CD14-positive monocyte (primary cell): Measurements from ENCODE around the gene CAMKK2. TPM values are rescaled to one million over a fixed set of nuclear protein-coding genes. Genes with fewer than 3 reads are reported as not detected.
A peak's percentile ranks its signal among the peaks of the same experiment; 100 is the strongest.

Experiments used
- DNase-seq, 3 donors: peaks; one replicate each; pipeline ENCODE4 v3.0.0-alpha.2; 2011 to 2022
- H2AFZ ChIP-seq: 2 replicates; pipeline ENCODE4 v1.6.0; 2012; ENCODE audit warnings: mild to moderate bottlenecking, low read depth, low read length, inconsistent platforms; ENCODE audit not compliant: insufficient read depth, poor library complexity, severe bottlenecking
- H3K27ac ChIP-seq, 2 donors: 1 replicate in 1 of 2; 2 replicates in 1 of 2; pipeline ENCODE4 v1.5.1; 2012 to 2013; ENCODE audit warnings: low read length in 2 of 2, control low read depth in 1 of 2, inconsistent platforms in 1 of 2, low read depth in 1 of 2, mild to moderate bottlenecking in 1 of 2
- H3K27me3 ChIP-seq, 2 donors: one replicate each; pipeline versions ENCODE4 v1.6.0 to v1.6.1; 2011 to 2013; ENCODE audit warnings: low read length in 2 of 2; ENCODE audit not compliant: control insufficient read depth in 2 of 2, insufficient read depth in 2 of 2
- H3K36me3 ChIP-seq, 2 donors: replicated peaks in 1 of 2; 1 replicate in 1 of 2; 2 replicates in 1 of 2; pipeline versions ENCODE4 v1.5.1 to v1.6.1; 2012 to 2013; ENCODE audit warnings: low read length in 2 of 2, control low read depth in 1 of 2, inconsistent platforms in 1 of 2, mild to moderate bottlenecking in 1 of 2; ENCODE audit not compliant: insufficient read depth in 2 of 2, control insufficient read depth in 1 of 2
- H3K4me1 ChIP-seq, 2 donors: 1 replicate in 1 of 2; 2 replicates in 1 of 2; pipeline versions ENCODE4 v1.5.1 to v1.6.1; 2012 to 2013; ENCODE audit warnings: low read length in 2 of 2, control low read depth in 1 of 2, inconsistent platforms in 1 of 2, mild to moderate bottlenecking in 1 of 2, moderate library complexity in 1 of 2; ENCODE audit not compliant: insufficient read depth in 2 of 2, control insufficient read depth in 1 of 2
- H3K4me2 ChIP-seq: replicated peaks from 2 replicates; pipeline ENCODE3; 2012; ENCODE audit warnings: low read length, moderate library complexity, mild to moderate bottlenecking; ENCODE audit not compliant: poor library complexity, severe bottlenecking; ENCODE audit errors: extremely low read depth
- H3K4me3 ChIP-seq, 3 experiments: fragments of 200-600 bp in 1 of 3; sonication (generic) in 1 of 3; replicated peaks in 1 of 3; 1 replicate in 2 of 3; 2 replicates in 1 of 3; pipeline ENCODE4 v1.5.1; 2011 to 2013; ENCODE audit warnings: low read length in 3 of 3, mild to moderate bottlenecking in 3 of 3, control low read depth in 2 of 3, low read depth in 2 of 3, inconsistent platforms in 1 of 3, moderate library complexity in 1 of 3
- H3K79me2 ChIP-seq: 2 replicates; pipeline ENCODE4 v1.6.0; 2012; ENCODE audit warnings: mild to moderate bottlenecking, control low read depth, inconsistent platforms, low read length, moderate library complexity; ENCODE audit not compliant: insufficient read depth
- H3K9ac ChIP-seq: 2 replicates; pipeline ENCODE4 v1.6.0; 2017; ENCODE audit warnings: low read length, mild to moderate bottlenecking; ENCODE audit not compliant: insufficient read depth, poor library complexity, severe bottlenecking
- H3K9me3 ChIP-seq, 2 donors: replicated peaks in 1 of 2; 1 replicate in 1 of 2; 2 replicates in 1 of 2; pipeline versions ENCODE4 v1.5.1 to v1.6.1; 2012 to 2013; ENCODE audit warnings: low read length in 2 of 2, control low read depth in 1 of 2; ENCODE audit not compliant: control insufficient read depth in 1 of 2, insufficient read depth in 1 of 2
- H4K20me1 ChIP-seq: 2 replicates; pipeline ENCODE4 v1.6.0; 2012; ENCODE audit warnings: mild to moderate bottlenecking, low read length, control low read depth, moderate library complexity; ENCODE audit not compliant: insufficient read depth
- H3K27ac Mint-ChIP-seq, 7 donors: one replicate each; pipeline ENCODE4 v1.8.0; 2020; ENCODE audit warnings: mild to moderate bottlenecking in 7 of 7, mixed read lengths in 7 of 7, moderate library complexity in 6 of 7, inconsistent platforms in 2 of 7
- H3K27me3 Mint-ChIP-seq, 3 donors: one replicate each; pipeline ENCODE4 v1.8.0; 2021 to 2022; ENCODE audit warnings: low read depth in 3 of 3, mild to moderate bottlenecking in 3 of 3, mixed read lengths in 3 of 3, moderate library complexity in 3 of 3, inconsistent platforms in 1 of 3
- H3K36me3 Mint-ChIP-seq, 2 donors: one replicate each; pipeline ENCODE4 v1.8.0; 2020; ENCODE audit warnings: mixed read lengths in 2 of 2, inconsistent platforms in 1 of 2, mild to moderate bottlenecking in 1 of 2
- H3K4me1 Mint-ChIP-seq: one replicate; pipeline ENCODE4 v1.8.0; 2020; ENCODE audit warnings: mild to moderate bottlenecking, mixed read lengths
- H3K4me3 Mint-ChIP-seq, 2 donors: one replicate each; pipeline ENCODE4 v1.8.0; 2020; ENCODE audit warnings: mild to moderate bottlenecking in 2 of 2, mixed read lengths in 2 of 2, moderate library complexity in 1 of 2
- H3K9me3 Mint-ChIP-seq, 7 donors: one replicate each; pipeline ENCODE4 v1.8.0; 2020 to 2022; ENCODE audit warnings: mixed read lengths in 7 of 7, mild to moderate bottlenecking in 6 of 7, moderate library complexity in 6 of 7, inconsistent platforms in 2 of 7
- CTCF ChIP-seq: fragments of 200-600 bp; IDR thresholded peaks from one replicate; pipeline ENCODE4 v1.8.0; 2022; ENCODE audit warnings: antibody characterized with exemption, mild to moderate bottlenecking
- WGBS: methylation state at CpG from one replicate; pipeline ENCODE4 v1.1.5; 2013; ENCODE audit warnings: missing lambda C conversion rate; ENCODE audit not compliant: insufficient coverage; 5-methylcytosine and 5-hydroxymethylcytosine counted together
- intact Hi-C, 2 donors: fragments of 100-400 bp; cut with micrococcal nuclease; formaldehyde crosslinking; loops; one replicate each; pipeline versions ENCODE4 v1.15.0 to v1.15.1; 2023
- polyA minus RNA-seq: library from RNA; depleted of rRNA, polyadenylated mRNA; stranded (reverse); fragments of >200 nt; gene quantifications from 2 replicates; pipeline ENCODE4 v1.2.3, GENCODE V29; 2012
- polyA plus RNA-seq, 3 donors: library from polyadenylated mRNA; depleted of rRNA in 1 of 3; unstranded in 2 of 3; stranded (reverse) in 1 of 3; fragments of 300-500 nt in 2 of 3; fragments of >200 nt in 1 of 3; fragmentation: Illumina TruSeq in 2 of 3; gene quantifications; 1 replicate in 2 of 3; 2 replicates in 1 of 3; pipeline ENCODE4 v1.2.3, GENCODE V29; 2012 to 2021
- total RNA-seq, 12 experiments: library from RNA in 1 of 12; stranded (reverse) in 1 of 12; fragments of 120-200 nt in 1 of 12; gene quantifications; one replicate each; pipeline ENCODE4 v1.2.4 and lab custom pipeline; 2013 to 2026; ENCODE audit warnings: mixed read lengths in 6 of 12, inconsistent platforms in 1 of 12

The CAMKK2 gene
- total RNA-seq (2013): 37.2 TPM
- polyA plus RNA-seq: 10 to 100 TPM; 55.6 to 71.4 (median 71.0) TPM
- polyA minus RNA-seq: 40.3 and 46.1 TPM in 2 replicates
- 92.7 to 278 (median 165) reads per million in 11 experiments for total RNA-seq (lab: John Stamatoyannopoulos, UW)

DNA sequence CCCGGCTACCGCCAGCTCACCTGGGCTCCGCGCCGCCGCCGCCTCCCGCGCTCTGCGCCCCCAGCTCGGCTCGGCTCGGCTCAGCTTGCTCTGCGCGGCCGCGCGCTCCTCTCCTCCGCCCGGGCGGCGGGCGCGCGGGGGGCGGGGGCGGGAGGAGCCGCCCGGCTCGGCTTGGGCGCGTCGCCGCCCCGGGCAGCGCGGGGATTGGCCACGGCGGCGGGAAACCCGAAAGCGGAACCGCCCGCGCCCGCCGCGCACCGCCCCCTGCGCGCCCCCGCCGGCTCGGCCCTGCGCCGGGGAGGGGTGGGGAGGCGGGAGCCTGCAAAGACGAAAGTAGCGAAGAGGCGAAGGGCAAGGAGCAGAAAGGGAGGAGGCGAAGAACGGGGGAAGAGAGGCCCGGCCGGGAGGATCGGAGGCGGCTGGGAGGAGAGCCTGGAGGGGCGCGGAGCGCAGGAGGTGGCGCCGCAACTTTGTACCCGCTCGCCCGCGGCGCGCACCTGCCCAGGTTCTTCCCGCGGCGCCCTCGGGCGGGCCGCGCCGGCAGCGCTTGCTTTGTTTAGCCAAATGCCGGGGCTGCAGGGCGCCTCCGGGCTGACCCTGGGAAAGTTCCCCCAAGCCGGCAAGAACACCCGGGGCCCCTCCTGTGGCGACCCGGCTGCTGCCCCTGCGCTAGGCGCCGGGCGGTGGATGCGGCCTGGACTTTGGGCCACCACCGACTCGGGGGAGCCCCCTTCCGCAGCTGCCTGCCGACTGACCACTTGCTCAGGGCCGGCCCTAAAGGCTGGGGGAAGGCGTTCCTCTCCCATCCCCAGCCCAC is at the start of gene CAMKK2:
CAMKK2 (minus strand) TSS at position 92 of the 817 bp plus-strand sequence. CDS start 22,183 bp downstream, outside the sequence.
- peak within 1 kb of the TSS; percentile 89 to 97 (median 94) for H3K27ac Mint-ChIP-seq
- intact Hi-C loops: no loop called here
- H3K36me3 ChIP-seq: no peaks in the 10 kb centered on the region

More for the DNA sequence above, at the start of gene CAMKK2:
- no peaks in the 10 kb centered on the region for H3K27me3 ChIP-seq
- peaks cover 43% of the 10 kb centered on the region for H4K20me1 ChIP-seq
- H2AFZ ChIP-seq: peak within 1 kb of the TSS; percentile 82
- H3K4me3 ChIP-seq: peak within 1 kb of the TSS; percentile 77 to 90 (median 86)
- peak; percentile 25 for TF ChIP-seq CTCF
- peak; percentile 82 to 86 (median 82) for DNase-seq
- under 1% methylated on average over 104 of the region's 104 CpGs for WGBS
- peak within 1 kb of the TSS; percentile 92 for H3K4me2 ChIP-seq
- Mint-ChIP-seq H3K27me3 (peaks cover 0 to 1% (median 0%) of the 10 kb centered on the region in 3 donors), H3K36me3 (peaks cover 3 to 4% of the 10 kb centered on the region in 2 donors), H3K4me1 (peaks cover 51% of the 10 kb centered on the region), H3K4me3 (peak within 1 kb of the TSS; percentile 94 to 95), H3K9me3 (peaks cover 0 to 3% (median 0%) of the 10 kb centered on the region in 7 donors)
- H3K27ac ChIP-seq: peak within 1 kb of the TSS; percentile 86 to 91
- peak within 1 kb of the TSS; percentile 98 for H3K9ac ChIP-seq
- H3K9me3 ChIP-seq: no peaks in the 10 kb centered on the region
- H3K4me1 ChIP-seq: peaks cover 60 to 72% of the 10 kb centered on the region in 2 donors
- H3K79me2 ChIP-seq: peaks cover 56% of the 10 kb centered on the region
